Smooth muscle cell (in vitro differentiated cells): Measurements from ENCODE around the gene BCAS1. TPM values are rescaled to one million over a fixed set of nuclear protein-coding genes. Genes with fewer than 3 reads are reported as not detected.

Source experiments
- DNase-seq: peaks from one replicate; lab custom pipeline; 2025; ENCODE audit not compliant: unreplicated experiment; lab: John Stamatoyannopoulos, UW
- H2AFZ ChIP-seq: fragments of 200-600 bp; sonication (generic); 2 replicates; pipeline ENCODE4 v1.6.0; 2016; ENCODE audit warnings: antibody characterized with exemption, low read depth, mild to moderate bottlenecking
- H3F3A ChIP-seq: fragments of 200-600 bp; sonication (generic); 2 replicates; pipeline ENCODE4 v1.6.0; 2017; ENCODE audit warnings: antibody characterized with exemption, low read depth
- H3K27ac ChIP-seq: fragments of 200-600 bp; sonication (generic); 2 replicates; pipeline ENCODE4 v1.5.1; 2016; ENCODE audit warnings: low read depth, mild to moderate bottlenecking
- H3K27me3 ChIP-seq: fragments of 200-600 bp; sonication (generic); 2 replicates; pipeline ENCODE4 v1.6.1; 2016; ENCODE audit warnings: low read depth, mild to moderate bottlenecking
- H3K36me3 ChIP-seq: fragments of 200-600 bp; sonication (generic); 2 replicates; pipeline ENCODE4 v1.5.1; 2016; ENCODE audit warnings: low read depth
- H3K4me1 ChIP-seq: fragments of 200-600 bp; sonication (generic); 2 replicates; pipeline ENCODE4 v1.5.1; 2016; ENCODE audit warnings: low read depth
- H3K4me2 ChIP-seq: fragments of 200-600 bp; sonication (generic); 2 replicates; pipeline ENCODE4 v1.6.0; 2016; ENCODE audit warnings: mild to moderate bottlenecking
- H3K4me3 ChIP-seq: fragments of 200-600 bp; sonication (generic); 2 replicates; pipeline ENCODE4 v1.5.1; 2016; ENCODE audit warnings: mild to moderate bottlenecking
- H3K79me2 ChIP-seq: fragments of 200-600 bp; sonication (generic); 2 replicates; pipeline ENCODE4 v1.6.0; 2016; ENCODE audit warnings: low read depth, mild to moderate bottlenecking
- H3K9ac ChIP-seq: fragments of 200-600 bp; sonication (generic); 2 replicates; pipeline ENCODE4 v1.6.0; 2016; ENCODE audit warnings: low read depth
- H3K9me3 ChIP-seq: fragments of 200-600 bp; sonication (generic); replicated peaks from 2 replicates; pipeline ENCODE4 v1.5.1; 2016; ENCODE audit warnings: low read depth
- H4K20me1 ChIP-seq: fragments of 200-600 bp; sonication (generic); 2 replicates; pipeline ENCODE4 v1.6.0; 2016; ENCODE audit warnings: low read depth
- WGBS: methylation state at CpG from one replicate; pipeline ENCODE4 v1.1.7; 2016; ENCODE audit warnings: low lambda C conversion rate; 5-methylcytosine and 5-hydroxymethylcytosine counted together
- polyA plus RNA-seq: library from polyadenylated mRNA; unstranded; fragments of >200 nt; fragmentation: Nextera tagmentation; extraction: Ambion mirVana; gene quantifications from 2 replicates; pipeline ENCODE4 v1.2.1, GENCODE V29; 2016
- total RNA-seq: library from RNA; depleted of rRNA; stranded (reverse); fragments of >200 nt; gene quantifications from 2 replicates; pipeline ENCODE4 v1.2.3, GENCODE V29; 2014
- TF ChIP-seq, protein P1 (sequence below): fragments of 200-600 bp; sonication (generic); IDR thresholded peaks from 2 replicates; pipeline ENCODE4 v1.5.1; 2017; ENCODE audit warnings: borderline replicate concordance, mild to moderate bottlenecking, antibody characterized with exemption; ENCODE audit not compliant: insufficient read depth, poor library complexity, severe bottlenecking

BCAS1 gene
- total and polyA plus RNA-seq, 2 experiments from 2014 or later = 0.09 to 0.15 TPM

DNA sequence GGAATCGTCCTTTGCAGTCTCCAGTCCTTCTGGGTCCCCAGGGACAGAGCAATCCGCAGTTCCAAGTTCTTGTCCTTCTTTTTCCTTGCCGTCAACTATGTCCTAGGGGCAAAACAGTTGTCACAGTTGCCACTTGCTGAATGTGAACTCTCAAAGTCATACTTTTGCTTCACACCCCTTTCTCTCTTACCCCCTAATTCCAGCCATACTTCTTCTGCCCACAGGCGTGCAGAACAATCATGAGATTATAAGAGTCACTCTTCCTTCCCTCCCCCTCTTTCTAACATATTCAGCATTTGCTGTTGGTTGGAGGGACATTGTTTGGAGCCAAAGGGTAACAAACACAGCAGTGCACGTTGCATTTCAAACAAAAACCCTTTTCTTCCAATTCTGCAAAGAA is 74.4 kb downstream of the BCAS1 start:
- WGBS = 76% methylated on average over 5 of the region's 5 CpGs
- Histone ChIP-seq H3K9ac (no peak overlapping the region), H3K27me3 (no peaks in the 10 kb centered on the region), H3K4me1 (no peaks in the 10 kb centered on the region), H3K79me2 (no peaks in the 10 kb centered on the region), H4K20me1 (no peaks in the 10 kb centered on the region), H3K4me3 (no peak overlapping the region), H3F3A (no peaks in the 10 kb centered on the region), H3K9me3 (no peaks in the 10 kb centered on the region), H3K4me2 (no peak overlapping the region), H3K36me3 (no peaks in the 10 kb centered on the region), H2AFZ (no peak overlapping the region), H3K27ac (no peak overlapping the region)
- TF ChIP-seq, protein P1, sequence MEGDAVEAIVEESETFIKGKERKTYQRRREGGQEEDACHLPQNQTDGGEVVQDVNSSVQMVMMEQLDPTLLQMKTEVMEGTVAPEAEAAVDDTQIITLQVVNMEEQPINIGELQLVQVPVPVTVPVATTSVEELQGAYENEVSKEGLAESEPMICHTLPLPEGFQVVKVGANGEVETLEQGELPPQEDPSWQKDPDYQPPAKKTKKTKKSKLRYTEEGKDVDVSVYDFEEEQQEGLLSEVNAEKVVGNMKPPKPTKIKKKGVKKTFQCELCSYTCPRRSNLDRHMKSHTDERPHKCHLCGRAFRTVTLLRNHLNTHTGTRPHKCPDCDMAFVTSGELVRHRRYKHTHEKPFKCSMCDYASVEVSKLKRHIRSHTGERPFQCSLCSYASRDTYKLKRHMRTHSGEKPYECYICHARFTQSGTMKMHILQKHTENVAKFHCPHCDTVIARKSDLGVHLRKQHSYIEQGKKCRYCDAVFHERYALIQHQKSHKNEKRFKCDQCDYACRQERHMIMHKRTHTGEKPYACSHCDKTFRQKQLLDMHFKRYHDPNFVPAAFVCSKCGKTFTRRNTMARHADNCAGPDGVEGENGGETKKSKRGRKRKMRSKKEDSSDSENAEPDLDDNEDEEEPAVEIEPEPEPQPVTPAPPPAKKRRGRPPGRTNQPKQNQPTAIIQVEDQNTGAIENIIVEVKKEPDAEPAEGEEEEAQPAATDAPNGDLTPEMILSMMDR = no peak
- no peak for DNase-seq

DNA sequence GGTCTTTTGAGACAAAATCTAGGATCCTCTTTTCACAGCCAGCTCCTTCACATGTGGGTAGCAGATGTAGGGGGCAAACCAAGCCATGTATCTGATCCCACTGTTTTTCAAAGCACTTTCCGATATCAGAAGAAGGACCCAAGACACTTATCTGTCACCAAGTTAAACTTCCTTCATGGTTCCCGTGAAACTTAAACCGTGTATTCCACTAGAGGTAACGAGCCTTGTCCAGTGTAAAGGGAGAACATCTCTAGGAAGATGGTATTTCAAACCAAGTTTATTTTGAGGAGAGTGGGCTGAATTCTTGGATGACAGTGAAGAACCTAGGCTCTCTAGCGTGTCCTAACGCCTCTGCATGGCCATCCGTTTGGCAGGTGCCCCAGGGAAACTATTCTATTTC is 76.3 kb downstream of the BCAS1 start:
- Histone ChIP-seq H3K27ac (no peak overlapping the region), H3F3A (no peaks in the 10 kb centered on the region), H3K27me3 (no peaks in the 10 kb centered on the region), H3K9me3 (no peaks in the 10 kb centered on the region), H3K79me2 (no peaks in the 10 kb centered on the region), H4K20me1 (no peaks in the 10 kb centered on the region), H3K4me3 (no peak overlapping the region), H3K9ac (no peak overlapping the region), H3K4me1 (no peaks in the 10 kb centered on the region), H2AFZ (no peak overlapping the region), H3K36me3 (no peaks in the 10 kb centered on the region), H3K4me2 (no peak overlapping the region)
- DNase-seq = no peak
- 90% methylated on average over 7 of the region's 7 CpGs for WGBS
- TF ChIP-seq, protein P1 = no peak

DNA sequence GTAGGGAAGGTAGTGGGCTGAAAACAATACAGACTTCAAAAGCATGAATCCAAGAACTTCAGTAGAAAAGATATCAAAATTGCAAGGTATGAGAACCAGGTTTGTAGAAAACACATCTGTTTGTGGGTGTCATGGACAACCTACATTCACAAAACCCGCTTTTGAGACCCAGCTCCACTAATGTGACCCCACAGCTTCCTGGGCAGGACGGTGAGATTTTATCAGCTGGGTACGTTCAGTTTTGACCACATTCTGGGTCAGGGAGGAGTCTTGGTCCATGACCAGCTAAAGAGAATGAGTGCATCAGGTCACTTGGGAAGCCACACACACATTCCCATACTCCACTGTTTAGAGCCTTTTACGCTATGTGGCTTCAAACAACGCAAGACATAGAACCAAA is 77.1 kb downstream of the BCAS1 start:
- no peaks in the 10 kb centered on the region for H4K20me1 ChIP-seq
- no peak for DNase-seq
- H3F3A ChIP-seq = no peaks in the 10 kb centered on the region
- H3K4me3 ChIP-seq = no peak overlapping the region
- no peak overlapping the region for H3K9ac ChIP-seq
- no peak overlapping the region for H3K4me2 ChIP-seq
- TF ChIP-seq, protein P1 = no peak
- no peaks in the 10 kb centered on the region for H3K4me1 ChIP-seq
- H3K36me3 ChIP-seq = no peaks in the 10 kb centered on the region
- no peak overlapping the region for H3K27ac ChIP-seq
- 89% methylated on average over 5 of the region's 5 CpGs for WGBS
- H2AFZ ChIP-seq = no peak overlapping the region
- no peaks in the 10 kb centered on the region for H3K9me3 ChIP-seq
- no peaks in the 10 kb centered on the region for H3K79me2 ChIP-seq
- H3K27me3 ChIP-seq = no peaks in the 10 kb centered on the region

DNA sequence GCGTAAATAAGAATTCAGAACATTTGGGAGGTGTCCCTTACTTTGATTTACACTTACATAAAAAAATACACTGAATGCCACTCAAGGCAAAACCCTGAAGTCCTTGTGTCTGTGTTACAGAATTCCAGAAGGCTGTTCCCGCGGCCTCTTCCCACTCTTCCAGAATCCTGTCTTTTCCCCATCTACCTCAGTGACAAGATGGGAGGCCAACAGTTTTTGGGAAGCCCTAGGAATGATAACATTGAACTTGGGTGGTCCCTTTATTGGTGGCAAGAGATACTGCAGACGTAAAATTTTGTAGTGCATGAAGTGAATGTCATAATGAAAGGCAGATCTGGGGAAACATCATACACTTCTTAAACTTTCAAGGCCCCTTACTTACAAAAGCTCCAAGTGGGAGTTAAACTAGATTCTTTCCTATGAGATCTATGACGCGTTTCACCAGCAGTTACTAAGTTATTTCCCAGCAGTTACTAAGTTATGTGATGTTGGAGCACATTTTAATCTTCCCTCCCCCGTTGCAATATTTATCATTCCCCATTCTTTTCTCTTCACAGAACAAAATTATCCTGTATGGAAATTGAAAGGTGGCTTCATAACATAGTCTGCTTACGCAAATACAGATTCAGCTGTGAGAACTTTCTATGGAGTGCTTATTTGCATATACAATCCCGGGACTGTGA is 79.5 kb downstream of the BCAS1 start:
- Histone ChIP-seq H3K27me3 (no peaks in the 10 kb centered on the region), H3K27ac (peak overlapping the region; percentile 5), H3K4me2 (peak overlapping the region; percentile 2), H2AFZ (peak overlapping the region; percentile 32), H3F3A (no peaks in the 10 kb centered on the region), H3K79me2 (no peaks in the 10 kb centered on the region), H3K9me3 (no peaks in the 10 kb centered on the region), H3K4me3 (no peak overlapping the region), H3K36me3 (no peaks in the 10 kb centered on the region), H3K9ac (no peak overlapping the region), H4K20me1 (no peaks in the 10 kb centered on the region), H3K4me1 (no peaks in the 10 kb centered on the region)
- DNase-seq = no peak
- TF ChIP-seq, protein P1 = no peak
- 77% methylated on average over 9 of the region's 9 CpGs for WGBS
